HepG2 (cell line): ENCODE results near the gene LDLRAD3.

Experiments
- ARNT ChIP-seq: fragments of 450-650 bp; IDR thresholded peaks from 2 replicates; pipeline ENCODE4 v1.6.1; 2017
- ELF4 ChIP-seq: sonication (generic); formaldehyde crosslinking; IDR thresholded peaks from 2 replicates; pipeline ENCODE4 v1.5.0; 2020; ENCODE audit warnings: missing genetic modification reagents, mild to moderate bottlenecking, moderate library complexity, borderline replicate concordance
- EZH2 ChIP-seq: conservative IDR thresholded peaks from 2 replicates; pipeline ENCODE4 v1.6.1; 2012; ENCODE audit warnings: mild to moderate bottlenecking, low read depth, low read length, moderate library complexity
- NFRKB ChIP-seq: fragments of 450-650 bp; IDR thresholded peaks from 2 replicates; pipeline ENCODE4 v1.6.1; 2017
- NR3C1 ChIP-seq: sonication (generic); formaldehyde crosslinking; IDR thresholded peaks from 2 replicates; pipeline ENCODE4 v1.4.0; 2020; ENCODE audit warnings: missing genetic modification reagents
- SOX5 ChIP-seq: IDR thresholded peaks from 2 replicates; pipeline ENCODE4 v1.6.1; 2016; ENCODE audit warnings: borderline replicate concordance
- SSRP1 ChIP-seq: IDR thresholded peaks from 2 replicates; pipeline ENCODE4 v1.6.1; 2016; ENCODE audit warnings: control low read depth
- ZNF253 ChIP-seq: sonication (generic); formaldehyde crosslinking; IDR thresholded peaks from 2 replicates; pipeline ENCODE4 v1.8.0; 2022; ENCODE audit warnings: mild to moderate bottlenecking, missing genetic modification reagents, borderline replicate concordance
- ZNF772 ChIP-seq: sonication (generic); formaldehyde crosslinking; IDR thresholded peaks from 2 replicates; pipeline ENCODE4 v1.5.0; 2020; ENCODE audit warnings: mild to moderate bottlenecking, missing genetic modification reagents
- TF ChIP-seq, protein P1 (sequence below): sonication (generic); IDR thresholded peaks from 2 replicates; pipeline ENCODE4 v1.6.1; 2016; ENCODE audit warnings: low read depth, borderline replicate concordance
- TF ChIP-seq, protein P2 (sequence below): sonication (generic); formaldehyde crosslinking; IDR thresholded peaks from 2 replicates; pipeline ENCODE4 v1.9.0; 2022; ENCODE audit warnings: low read depth, missing genetic modification reagents
- TF ChIP-seq, protein P3 (sequence below): sonication (generic); formaldehyde crosslinking; IDR thresholded peaks from 2 replicates; pipeline ENCODE4 v1.5.0; 2020; ENCODE audit warnings: mild to moderate bottlenecking, missing genetic modification reagents, moderate library complexity
- TF ChIP-seq, protein P4 (sequence below): sonication (generic); formaldehyde crosslinking; IDR thresholded peaks from 2 replicates; pipeline ENCODE4 v1.4.0; 2020; ENCODE audit warnings: mild to moderate bottlenecking, missing genetic modification reagents, borderline replicate concordance

DNA sequence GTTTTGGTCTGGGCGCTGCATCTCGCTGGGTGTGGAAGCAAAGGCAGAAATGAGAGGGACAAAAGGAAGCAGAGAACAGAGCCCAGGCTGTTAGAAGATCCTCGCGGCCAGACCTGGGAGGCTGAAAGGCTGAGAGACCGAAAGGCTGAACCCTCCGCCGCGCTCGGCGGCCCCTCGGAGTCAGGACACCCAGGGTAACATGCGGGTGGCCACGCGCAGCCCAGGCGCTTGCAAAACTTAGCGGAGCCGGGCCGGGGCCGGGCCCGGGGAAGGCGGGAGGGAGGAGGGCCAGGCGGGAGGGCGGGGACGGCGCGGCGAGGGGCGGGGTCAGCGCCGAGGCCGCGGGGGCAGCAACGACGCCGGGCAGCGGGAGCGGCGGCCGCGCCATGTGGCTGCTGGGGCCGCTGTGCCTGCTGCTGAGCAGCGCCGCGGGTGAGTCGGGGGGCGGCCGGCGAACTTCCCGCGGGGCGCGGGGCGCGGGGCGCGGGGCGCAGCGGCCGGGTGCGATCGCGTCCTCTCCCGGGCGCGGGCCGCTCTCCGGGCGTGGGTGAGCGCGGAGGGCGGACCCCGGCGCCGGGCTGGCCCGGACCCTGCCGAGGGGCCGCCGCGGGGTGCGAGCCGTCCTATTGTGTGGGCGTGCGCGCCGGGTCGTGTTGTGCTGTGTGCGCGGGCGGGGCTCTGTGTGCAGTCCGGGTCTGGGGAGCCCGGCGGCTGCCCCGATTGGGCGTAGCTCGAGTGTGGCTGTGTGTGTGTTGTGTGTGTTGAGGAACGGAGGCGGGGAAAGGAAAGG is at the start of gene LDLRAD3:
- TF ChIP-seq SSRP1 (CRISPR knock-in tag) (no peak), ELF4 (CRISPR knock-in tag) (no peak), ZNF772 (no peak), ZNF253 (CRISPR knock-in tag) (no peak), NR3C1 (CRISPR knock-in tag) (no peak), ARNT (no peak), NFRKB (no peak), EZH2 (no peak), SOX5 (CRISPR knock-in tag) (no peak)
- TF ChIP-seq, protein P1, sequence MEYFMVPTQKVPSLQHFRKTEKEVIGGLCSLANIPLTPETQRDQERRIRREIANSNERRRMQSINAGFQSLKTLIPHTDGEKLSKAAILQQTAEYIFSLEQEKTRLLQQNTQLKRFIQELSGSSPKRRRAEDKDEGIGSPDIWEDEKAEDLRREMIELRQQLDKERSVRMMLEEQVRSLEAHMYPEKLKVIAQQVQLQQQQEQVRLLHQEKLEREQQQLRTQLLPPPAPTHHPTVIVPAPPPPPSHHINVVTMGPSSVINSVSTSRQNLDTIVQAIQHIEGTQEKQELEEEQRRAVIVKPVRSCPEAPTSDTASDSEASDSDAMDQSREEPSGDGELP, result no peak
- TF ChIP-seq, protein P2, sequence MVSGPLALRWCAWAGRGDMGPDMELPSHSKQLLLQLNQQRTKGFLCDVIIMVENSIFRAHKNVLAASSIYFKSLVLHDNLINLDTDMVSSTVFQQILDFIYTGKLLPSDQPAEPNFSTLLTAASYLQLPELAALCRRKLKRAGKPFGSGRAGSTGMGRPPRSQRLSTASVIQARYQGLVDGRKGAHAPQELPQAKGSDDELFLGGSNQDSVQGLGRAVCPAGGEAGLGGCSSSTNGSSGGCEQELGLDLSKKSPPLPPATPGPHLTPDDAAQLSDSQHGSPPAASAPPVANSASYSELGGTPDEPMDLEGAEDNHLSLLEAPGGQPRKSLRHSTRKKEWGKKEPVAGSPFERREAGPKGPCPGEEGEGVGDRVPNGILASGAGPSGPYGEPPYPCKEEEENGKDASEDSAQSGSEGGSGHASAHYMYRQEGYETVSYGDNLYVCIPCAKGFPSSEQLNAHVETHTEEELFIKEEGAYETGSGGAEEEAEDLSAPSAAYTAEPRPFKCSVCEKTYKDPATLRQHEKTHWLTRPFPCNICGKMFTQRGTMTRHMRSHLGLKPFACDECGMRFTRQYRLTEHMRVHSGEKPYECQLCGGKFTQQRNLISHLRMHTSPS (CRISPR knock-in tag), result no peak
- TF ChIP-seq, protein P3, sequence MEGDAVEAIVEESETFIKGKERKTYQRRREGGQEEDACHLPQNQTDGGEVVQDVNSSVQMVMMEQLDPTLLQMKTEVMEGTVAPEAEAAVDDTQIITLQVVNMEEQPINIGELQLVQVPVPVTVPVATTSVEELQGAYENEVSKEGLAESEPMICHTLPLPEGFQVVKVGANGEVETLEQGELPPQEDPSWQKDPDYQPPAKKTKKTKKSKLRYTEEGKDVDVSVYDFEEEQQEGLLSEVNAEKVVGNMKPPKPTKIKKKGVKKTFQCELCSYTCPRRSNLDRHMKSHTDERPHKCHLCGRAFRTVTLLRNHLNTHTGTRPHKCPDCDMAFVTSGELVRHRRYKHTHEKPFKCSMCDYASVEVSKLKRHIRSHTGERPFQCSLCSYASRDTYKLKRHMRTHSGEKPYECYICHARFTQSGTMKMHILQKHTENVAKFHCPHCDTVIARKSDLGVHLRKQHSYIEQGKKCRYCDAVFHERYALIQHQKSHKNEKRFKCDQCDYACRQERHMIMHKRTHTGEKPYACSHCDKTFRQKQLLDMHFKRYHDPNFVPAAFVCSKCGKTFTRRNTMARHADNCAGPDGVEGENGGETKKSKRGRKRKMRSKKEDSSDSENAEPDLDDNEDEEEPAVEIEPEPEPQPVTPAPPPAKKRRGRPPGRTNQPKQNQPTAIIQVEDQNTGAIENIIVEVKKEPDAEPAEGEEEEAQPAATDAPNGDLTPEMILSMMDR, result no peak
- TF ChIP-seq, protein P4, sequence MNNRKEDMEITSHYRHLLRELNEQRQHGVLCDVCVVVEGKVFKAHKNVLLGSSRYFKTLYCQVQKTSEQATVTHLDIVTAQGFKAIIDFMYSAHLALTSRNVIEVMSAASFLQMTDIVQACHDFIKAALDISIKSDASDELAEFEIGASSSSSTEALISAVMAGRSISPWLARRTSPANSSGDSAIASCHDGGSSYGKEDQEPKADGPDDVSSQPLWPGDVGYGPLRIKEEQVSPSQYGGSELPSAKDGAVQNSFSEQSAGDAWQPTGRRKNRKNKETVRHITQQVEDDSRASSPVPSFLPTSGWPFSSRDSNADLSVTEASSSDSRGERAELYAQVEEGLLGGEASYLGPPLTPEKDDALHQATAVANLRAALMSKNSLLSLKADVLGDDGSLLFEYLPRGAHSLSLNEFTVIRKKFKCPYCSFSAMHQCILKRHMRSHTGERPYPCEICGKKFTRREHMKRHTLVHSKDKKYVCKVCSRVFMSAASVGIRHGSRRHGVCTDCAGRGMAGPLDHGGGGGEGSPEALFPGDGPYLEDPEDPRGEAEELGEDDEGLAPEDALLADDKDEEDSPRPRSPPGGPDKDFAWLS, result no peak
